Stimulated activated CD4-positive, alpha-beta T cell treated with anti-CD3 and anti-CD28 coated beads, TNF-alpha, amount 100 ng/mL, for 48 hours (primary cell): ENCODE data around the gene MZT2B.
"Not testable (repeated sequence)": the region's sequence is repeated elsewhere in the genome, so short reads cannot be mapped to it uniquely, and the experiment has no call there.

ENCODE experiments used
- DNase-seq, 3 donors: peaks; one replicate each; pipeline ENCODE4 v3.0.0-alpha.2; 2020; ENCODE audit warnings: low read depth in 3 of 3

MZT2B gene, protein sequence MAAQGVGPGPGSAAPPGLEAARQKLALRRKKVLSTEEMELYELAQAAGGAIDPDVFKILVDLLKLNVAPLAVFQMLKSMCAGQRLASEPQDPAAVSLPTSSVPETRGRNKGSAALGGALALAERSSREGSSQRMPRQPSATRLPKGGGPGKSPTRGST

GRCh38 chr2:130181880-130182682 lies at the start of gene MZT2B:
MZT2B (plus strand) TSS chr2:130182262; CDS start chr2:130182283, 21 bp downstream.
- DNase-seq: peak; percentile 81 to 86 (median 84)

DNA sequence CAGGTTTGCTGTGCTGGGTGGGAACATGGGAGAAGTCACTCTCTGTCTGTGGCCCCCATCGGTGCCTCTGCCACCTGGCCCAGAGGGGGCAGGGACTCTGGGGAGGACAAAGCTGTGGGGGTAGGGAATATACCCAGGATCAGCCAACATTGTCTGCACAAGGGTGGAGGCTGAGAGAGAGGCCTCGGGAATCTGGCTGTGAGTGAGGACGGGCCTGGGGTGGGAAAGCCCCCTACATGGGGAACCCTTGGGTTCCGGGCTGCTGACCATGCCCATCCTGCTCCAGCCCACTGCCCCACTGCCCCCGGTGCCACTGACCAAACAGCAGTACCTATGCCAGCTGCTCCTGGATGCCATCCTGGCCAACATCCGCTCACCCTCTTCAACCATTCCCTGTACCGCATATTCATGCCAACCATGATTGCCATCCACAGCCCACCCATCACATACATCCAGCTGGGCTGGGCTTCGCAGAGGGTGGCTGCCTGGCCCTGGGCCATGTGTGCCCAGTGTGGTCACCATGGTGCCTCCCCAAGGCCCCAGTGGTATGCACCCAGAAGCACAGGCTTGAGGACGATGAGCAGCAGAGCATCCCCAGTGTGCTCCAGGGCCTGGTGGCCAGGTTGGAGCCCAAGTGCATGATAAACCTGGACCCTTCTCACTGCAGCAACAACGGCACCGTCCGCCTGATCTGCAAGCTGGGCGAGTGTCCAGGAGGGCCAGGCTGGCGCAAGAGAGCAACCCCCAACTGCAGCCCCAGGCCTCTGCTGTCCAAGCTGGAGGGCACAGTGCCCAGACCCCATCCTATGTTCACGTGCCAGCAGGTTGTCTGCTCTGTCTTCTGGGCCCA lies 46.1 kb upstream of the MZT2B start:
- DNase-seq: no peak

- not testable (repeated sequence) for DNase-seq
These were observed 45.5 kb upstream of the MZT2B start for GRCh38 chr2:130136546-130136945.

DNA sequence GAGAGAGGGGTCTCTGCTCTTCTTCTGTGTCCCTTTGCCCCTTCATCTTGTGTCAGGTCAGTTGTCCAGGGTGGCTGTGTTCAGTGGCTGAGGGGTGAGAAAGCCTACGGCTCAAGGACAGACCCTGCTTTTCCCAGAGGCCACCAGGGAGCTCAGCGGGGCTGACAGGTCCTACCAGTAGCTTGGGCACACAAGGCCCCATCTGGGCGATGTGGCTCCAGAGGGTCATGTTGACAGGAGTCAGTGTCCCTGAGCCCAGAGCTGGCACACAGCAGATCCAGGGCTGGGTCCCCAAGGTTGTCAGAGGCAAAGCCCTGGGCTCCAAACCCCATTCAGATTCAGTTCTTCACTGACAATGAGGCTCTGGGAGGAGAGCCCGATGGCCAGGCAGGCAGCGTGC lies 44.9 kb upstream of the MZT2B start:
- DNase-seq: not testable (repeated sequence)

DNA sequence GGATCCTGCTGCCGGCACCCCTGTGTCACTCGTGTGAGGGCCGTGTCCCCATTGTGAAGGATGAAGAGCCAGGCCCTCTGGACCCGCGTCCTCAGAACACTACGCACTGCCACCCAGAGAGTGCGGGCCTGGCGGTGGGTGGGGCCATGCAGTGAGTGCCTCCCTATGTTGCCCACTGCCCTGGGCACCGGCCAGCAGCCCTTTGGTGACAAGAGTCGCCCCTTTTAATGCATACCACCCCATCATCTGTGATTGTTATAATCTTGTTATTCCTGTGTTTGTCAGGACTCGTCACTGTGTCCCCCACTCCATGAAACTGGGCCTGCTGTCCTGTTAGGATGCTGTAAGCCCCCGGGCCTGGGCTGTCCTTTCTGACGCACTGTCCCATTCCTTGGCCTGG lies 43.7 kb upstream of the MZT2B start:
- not testable (repeated sequence) for DNase-seq

DNA sequence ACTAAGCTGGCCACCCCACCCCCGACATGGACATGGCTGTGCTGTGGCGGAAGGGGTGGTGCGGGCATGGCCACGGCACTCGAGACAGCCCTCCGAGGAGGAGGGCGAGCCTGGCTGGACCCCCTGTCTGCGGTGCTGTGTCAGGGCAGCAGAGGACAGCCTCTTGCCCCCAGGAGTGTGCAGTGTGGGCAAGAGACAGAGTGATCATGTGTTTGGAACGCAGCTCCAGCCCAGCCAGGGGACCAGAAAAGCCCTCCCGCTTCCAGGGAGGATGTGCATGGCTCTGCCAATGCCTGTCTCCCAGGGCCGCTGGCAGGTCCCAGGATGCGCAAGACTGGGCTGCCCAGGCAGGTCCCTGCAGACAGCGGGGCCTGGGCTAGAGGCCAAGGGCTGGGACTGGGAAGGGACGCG lies 43.2 kb upstream of the MZT2B start:
- DNase-seq: not testable (repeated sequence)

GRCh38 chr2:130139331-130140280 lies 42.5 kb upstream of the MZT2B start:
- DNase-seq: not testable (repeated sequence)

- not testable (repeated sequence) for DNase-seq
These were observed 41.5 kb upstream of the MZT2B start for GRCh38 chr2:130140516-130140915.

GRCh38 chr2:130141002-130141401 lies 41.1 kb upstream of the MZT2B start:
- DNase-seq: not testable (repeated sequence)

GRCh38 chr2:130141645-130142370 lies 40.3 kb upstream of the MZT2B start:
- not testable (repeated sequence) for DNase-seq

DNA sequence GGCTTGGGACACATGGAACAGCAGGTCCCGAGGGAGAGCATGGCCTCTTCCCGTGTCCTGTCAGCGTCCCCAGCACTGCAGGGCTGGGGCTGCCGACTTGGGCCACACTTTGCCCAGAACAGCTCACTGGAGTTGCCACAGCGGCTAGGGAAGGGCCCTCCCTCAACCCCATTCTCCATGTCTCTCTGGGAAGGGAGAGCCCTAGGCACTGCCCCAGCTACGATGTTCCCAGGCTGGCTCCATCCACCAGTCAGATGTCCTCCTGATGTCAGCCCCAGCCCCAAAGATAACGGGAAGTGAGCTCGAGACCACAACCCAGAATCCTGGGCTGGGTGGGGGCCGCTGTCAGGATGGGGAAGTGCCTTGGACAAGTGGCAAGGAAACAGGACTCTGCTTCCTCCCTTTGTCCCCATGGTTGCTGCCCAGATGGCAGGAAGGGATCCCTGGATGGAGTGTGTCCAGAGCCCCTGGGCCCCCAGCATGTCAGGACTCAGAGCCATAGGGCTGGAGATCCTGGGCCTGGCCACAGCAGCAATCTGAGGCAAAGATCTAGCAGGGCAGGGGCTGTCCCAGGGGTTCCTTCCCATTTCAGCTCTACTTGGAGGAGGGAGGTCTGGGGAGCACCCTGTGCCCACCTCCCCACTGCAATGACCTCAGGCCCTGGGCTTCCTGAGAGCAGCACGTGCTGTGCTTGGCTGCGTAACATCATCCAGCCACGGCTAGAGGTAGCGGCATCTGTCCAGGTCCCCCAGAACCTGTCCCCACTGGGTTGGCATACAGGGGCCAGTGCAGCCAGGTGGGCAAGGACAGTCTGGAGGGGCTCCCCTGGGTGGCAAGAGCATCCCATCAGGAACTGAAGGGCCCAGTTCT lies 39.4 kb upstream of the MZT2B start:
- not testable (repeated sequence) for DNase-seq

- DNase-seq: not testable (repeated sequence)
These were observed 38.6 kb upstream of the MZT2B start for GRCh38 chr2:130143266-130144039.

- peak; percentile 18 to 59 (median 38) for DNase-seq
These were observed 37.1 kb upstream of the MZT2B start, which contains the start of gene CCDC74B for GRCh38 chr2:130145006-130145414. CCDC74B (minus strand) TSS chr2:130145112; CDS start chr2:130144996, 116 bp downstream.

- not testable (repeated sequence) for DNase-seq
These were observed 33.5 kb upstream of the MZT2B start for GRCh38 chr2:130148515-130148914.

- no peak for DNase-seq
These were observed 31.6 kb upstream of the MZT2B start for GRCh38 chr2:130150181-130151144.

GRCh38 chr2:130151145-130151512 lies 30.9 kb upstream of the MZT2B start:
- not testable (repeated sequence) for DNase-seq

GRCh38 chr2:130152136-130152815 lies 29.8 kb upstream of the MZT2B start:
- not testable (repeated sequence) for DNase-seq
